Neural crest cell (in vitro differentiated cells): ENCODE results near the gene PIK3R5. TPM values are rescaled to one million over a fixed set of nuclear protein-coding genes. Genes with fewer than 3 reads are reported as not detected.

Experiments
- DNase-seq: peaks from one replicate; pipeline ENCODE4 v3.0.0; 2021; ENCODE audit warnings: low read depth, mixed read lengths, low spot score
- H3K27ac Mint-ChIP-seq: one replicate; pipeline ENCODE4 v1.8.0; 2021; ENCODE audit warnings: mild to moderate bottlenecking, mixed read lengths; ENCODE audit not compliant: unreplicated experiment
- H3K27me3 Mint-ChIP-seq: 2 replicates; pipeline ENCODE4 v1.8.0; 2021; ENCODE audit warnings: low read depth, mild to moderate bottlenecking, mixed read lengths
- H3K36me3 Mint-ChIP-seq: 2 replicates; pipeline ENCODE4 v1.8.0; 2021; ENCODE audit warnings: low read depth, mild to moderate bottlenecking, mixed read lengths
- H3K4me1 Mint-ChIP-seq: 2 replicates; pipeline ENCODE4 v1.8.0; 2021; ENCODE audit warnings: mixed read lengths
- H3K4me3 Mint-ChIP-seq: one replicate; pipeline ENCODE4 v1.8.0; 2021; ENCODE audit warnings: mild to moderate bottlenecking, mixed read lengths
- H3K9me3 Mint-ChIP-seq: 2 replicates; pipeline ENCODE4 v1.8.0; 2021; ENCODE audit warnings: mixed read lengths
- CTCF ChIP-seq: fragments of 200-600 bp; sonication (generic); conservative IDR thresholded peaks from 2 replicates; pipeline ENCODE4 v1.5.0; 2021; ENCODE audit warnings: antibody characterized with exemption, mild to moderate bottlenecking
- total RNA-seq: library from RNA; stranded (reverse); gene quantifications from 2 replicates; pipeline ENCODE4 v1.2.1, GENCODE V29; 2021

Gene PIK3R5
- total RNA-seq, 1 donor from 2014 or later: 1.4 TPM

GRCh38 chr17:8949061-8949661, 16.3 kb downstream of the PIK3R5 start:
- H3K27me3 Mint-ChIP-seq: peaks cover 31% of the 10 kb centered on the region
- no peak for TF ChIP-seq CTCF
- H3K4me3 Mint-ChIP-seq: no peak overlapping the region

GRCh38 chr17:8948462-8948861, 17.0 kb downstream of the PIK3R5 start:
- Mint-ChIP-seq H3K4me1 (peaks cover 4% of the 10 kb centered on the region), H3K9me3 (peaks cover 10% of the 10 kb centered on the region), H3K4me3 (no peak overlapping the region), H3K36me3 (no peaks in the 10 kb centered on the region), H3K27me3 (peaks cover 31% of the 10 kb centered on the region), H3K27ac (no peak overlapping the region)
- DNase-seq: no peak
- no peak for TF ChIP-seq CTCF

More at GRCh38 chr17:8949061-8949661, 16.3 kb downstream of the PIK3R5 start:
- Mint-ChIP-seq H3K36me3 (no peaks in the 10 kb centered on the region), H3K4me1 (peaks cover 5% of the 10 kb centered on the region), H3K27ac (no peak overlapping the region), H3K9me3 (peaks cover 10% of the 10 kb centered on the region)
- DNase-seq: no peak

GRCh38 chr17:8947201-8947600, 18.3 kb downstream of the PIK3R5 start:
- no peaks in the 10 kb centered on the region for H3K36me3 Mint-ChIP-seq
- H3K27ac Mint-ChIP-seq: no peak overlapping the region
- no peak overlapping the region for H3K4me3 Mint-ChIP-seq
- H3K4me1 Mint-ChIP-seq: peaks cover 4% of the 10 kb centered on the region
- DNase-seq: no peak
- H3K9me3 Mint-ChIP-seq: peaks cover 10% of the 10 kb centered on the region
- peaks cover 31% of the 10 kb centered on the region for H3K27me3 Mint-ChIP-seq
- TF ChIP-seq CTCF: no peak

GRCh38 chr17:8946476-8946875, 19.0 kb downstream of the PIK3R5 start:
- no peak for DNase-seq
- Mint-ChIP-seq H3K9me3 (peaks cover 8% of the 10 kb centered on the region), H3K27me3 (peaks cover 29% of the 10 kb centered on the region), H3K4me1 (peaks cover 4% of the 10 kb centered on the region), H3K36me3 (no peaks in the 10 kb centered on the region), H3K27ac (no peak overlapping the region), H3K4me3 (no peak overlapping the region)
- TF ChIP-seq CTCF: no peak

GRCh38 chr17:8946071-8946470, 19.4 kb downstream of the PIK3R5 start:
- Mint-ChIP-seq H3K27ac (no peak overlapping the region), H3K36me3 (no peaks in the 10 kb centered on the region), H3K27me3 (peaks cover 25% of the 10 kb centered on the region), H3K4me1 (peaks cover 4% of the 10 kb centered on the region), H3K4me3 (no peak overlapping the region), H3K9me3 (peaks cover 5% of the 10 kb centered on the region)
- no peak for TF ChIP-seq CTCF
- DNase-seq: no peak
